Nephron (organoid): Measurements from ENCODE around the gene RHBDF2.
"Not testable (repeated sequence)": the region's sequence is repeated elsewhere in the genome, so short reads cannot be mapped to it uniquely, and the experiment has no call there.

Experiments
- H3K27ac Mint-ChIP-seq, 3 experiments: 2 replicates each; pipeline ENCODE4 v1.8.0; 2020; ENCODE audit warnings: mixed read lengths in 3 of 3, mild to moderate bottlenecking in 2 of 3, moderate library complexity in 1 of 3
- H3K27me3 Mint-ChIP-seq: 2 replicates; pipeline ENCODE4 v1.8.0; 2021; ENCODE audit warnings: low read depth, mild to moderate bottlenecking, moderate library complexity, mixed read lengths
- H3K36me3 Mint-ChIP-seq: 2 replicates; pipeline ENCODE4 v1.8.0; 2020; ENCODE audit warnings: low read depth, mixed read lengths
- H3K4me1 Mint-ChIP-seq: 2 replicates; pipeline ENCODE4 v1.8.0; 2020; ENCODE audit warnings: mixed read lengths
- H3K4me3 Mint-ChIP-seq, 3 experiments: 2 replicates each; pipeline ENCODE4 v1.8.0; 2020; ENCODE audit warnings: mild to moderate bottlenecking in 3 of 3, mixed read lengths in 3 of 3, moderate library complexity in 2 of 3
- H3K9me3 Mint-ChIP-seq: 2 replicates; pipeline ENCODE4 v1.8.0; 2020; ENCODE audit warnings: mixed read lengths
- CTCF ChIP-seq, 3 experiments: fragments of 200-600 bp; sonication (generic); IDR thresholded peaks; one replicate each; pipeline ENCODE4 v1.5.0; 2021; ENCODE audit warnings: antibody characterized with exemption in 3 of 3; ENCODE audit not compliant: unreplicated experiment in 3 of 3

Gene RHBDF2

DNA sequence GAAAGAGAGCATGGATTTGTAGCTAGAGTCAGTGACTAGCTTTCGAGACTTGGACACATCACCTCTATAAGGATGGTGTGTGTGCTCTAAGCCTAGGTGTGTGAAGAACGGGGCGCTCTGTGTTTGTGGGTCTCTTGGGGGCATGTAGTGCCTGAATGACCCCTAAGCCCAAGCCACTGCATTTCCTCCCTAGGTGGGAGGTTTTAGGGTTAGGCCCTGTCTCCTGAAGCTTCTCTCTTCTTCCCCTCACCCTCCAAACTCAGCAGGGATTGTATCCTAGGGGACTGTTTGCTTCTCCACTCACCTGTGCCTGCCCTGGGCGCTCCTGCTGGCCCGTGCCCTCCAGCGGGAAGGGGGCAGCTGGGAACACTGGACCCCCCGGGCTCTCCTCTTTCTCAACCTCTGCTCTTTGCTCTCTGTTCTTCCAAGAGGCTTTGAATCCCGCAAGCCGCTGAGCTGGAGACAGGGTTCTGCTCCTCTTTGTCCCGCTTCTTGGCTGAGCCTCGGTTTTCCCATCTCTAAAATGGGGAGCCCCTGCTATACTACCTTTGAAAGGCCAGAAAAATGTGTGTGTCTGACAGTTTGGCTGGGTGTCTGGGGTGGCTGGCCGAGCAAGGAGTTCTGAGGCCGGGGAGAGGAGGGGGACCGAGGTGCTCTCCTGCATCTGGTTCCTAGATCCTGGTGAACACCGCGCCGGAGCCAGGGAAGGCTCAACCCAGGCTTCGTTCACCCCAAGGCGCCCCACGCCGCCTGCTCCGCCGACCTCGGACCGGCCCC is 35.5 kb upstream of the RHBDF2 start:
- Mint-ChIP-seq H3K27ac (peak overlapping the region in 2 of 3 experiments; percentile 5 to 35), H3K4me3 (peak overlapping the region; percentile 71 to 80 (median 78))

DNA sequence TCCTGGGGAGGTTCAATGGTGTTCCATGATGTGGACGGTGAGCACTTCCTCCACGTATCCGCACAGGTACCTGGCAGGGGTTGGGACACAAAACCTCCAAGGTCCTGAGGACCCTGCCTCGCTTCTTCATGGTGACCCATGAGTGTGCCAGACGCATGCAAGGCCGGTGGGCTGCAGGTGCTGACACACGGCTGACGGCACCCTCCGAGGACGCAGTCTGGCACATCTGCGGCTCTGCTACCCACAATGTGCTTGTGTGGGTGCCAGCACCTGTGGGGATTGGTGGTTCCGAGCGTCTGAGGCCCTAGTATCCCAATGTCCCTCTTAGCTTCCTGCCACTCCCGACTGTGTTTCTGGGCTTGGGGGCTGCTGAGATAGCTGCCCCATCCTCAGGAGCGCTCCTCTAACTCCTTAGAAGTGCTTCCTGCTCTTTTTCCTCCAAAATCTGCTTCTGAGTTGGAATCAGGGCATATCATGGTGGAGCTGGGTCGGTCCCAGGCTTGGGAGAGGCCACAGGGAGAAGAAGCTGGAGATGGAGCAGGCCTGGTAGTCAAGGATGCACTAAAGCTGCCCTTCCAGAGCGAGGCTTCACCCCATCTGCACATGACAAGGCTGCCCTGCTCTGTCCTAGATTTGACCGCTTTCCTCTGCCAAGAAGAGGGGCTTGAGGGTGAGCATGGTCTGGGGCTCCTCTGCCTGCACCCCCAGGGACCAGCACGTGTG is 34.7 kb upstream of the RHBDF2 start:
- Mint-ChIP-seq H3K36me3 (no peaks in the 10 kb centered on the region), H3K4me1 (peaks cover 58% of the 10 kb centered on the region), H3K4me3 (peak overlapping the region; percentile 71 to 78 (median 78)), H3K27me3 (peaks cover 32% of the 10 kb centered on the region), H3K27ac (peak overlapping the region in 2 of 3 experiments; percentile 34 to 35), H3K9me3 (no peaks in the 10 kb centered on the region)
- TF ChIP-seq CTCF (IDR thresholded peaks at IDR 0.05; ENCODE audit: unreplicated experiment in 3 of 3) = no peak

More for the DNA sequence above, 35.5 kb upstream of the RHBDF2 start:
- no peaks in the 10 kb centered on the region for H3K9me3 Mint-ChIP-seq
- H3K27me3 Mint-ChIP-seq = peaks cover 34% of the 10 kb centered on the region
- peaks cover 63% of the 10 kb centered on the region for H3K4me1 Mint-ChIP-seq
- H3K36me3 Mint-ChIP-seq = no peaks in the 10 kb centered on the region
- no peak for TF ChIP-seq CTCF (IDR thresholded peaks at IDR 0.05; ENCODE audit: unreplicated experiment in 3 of 3)

DNA sequence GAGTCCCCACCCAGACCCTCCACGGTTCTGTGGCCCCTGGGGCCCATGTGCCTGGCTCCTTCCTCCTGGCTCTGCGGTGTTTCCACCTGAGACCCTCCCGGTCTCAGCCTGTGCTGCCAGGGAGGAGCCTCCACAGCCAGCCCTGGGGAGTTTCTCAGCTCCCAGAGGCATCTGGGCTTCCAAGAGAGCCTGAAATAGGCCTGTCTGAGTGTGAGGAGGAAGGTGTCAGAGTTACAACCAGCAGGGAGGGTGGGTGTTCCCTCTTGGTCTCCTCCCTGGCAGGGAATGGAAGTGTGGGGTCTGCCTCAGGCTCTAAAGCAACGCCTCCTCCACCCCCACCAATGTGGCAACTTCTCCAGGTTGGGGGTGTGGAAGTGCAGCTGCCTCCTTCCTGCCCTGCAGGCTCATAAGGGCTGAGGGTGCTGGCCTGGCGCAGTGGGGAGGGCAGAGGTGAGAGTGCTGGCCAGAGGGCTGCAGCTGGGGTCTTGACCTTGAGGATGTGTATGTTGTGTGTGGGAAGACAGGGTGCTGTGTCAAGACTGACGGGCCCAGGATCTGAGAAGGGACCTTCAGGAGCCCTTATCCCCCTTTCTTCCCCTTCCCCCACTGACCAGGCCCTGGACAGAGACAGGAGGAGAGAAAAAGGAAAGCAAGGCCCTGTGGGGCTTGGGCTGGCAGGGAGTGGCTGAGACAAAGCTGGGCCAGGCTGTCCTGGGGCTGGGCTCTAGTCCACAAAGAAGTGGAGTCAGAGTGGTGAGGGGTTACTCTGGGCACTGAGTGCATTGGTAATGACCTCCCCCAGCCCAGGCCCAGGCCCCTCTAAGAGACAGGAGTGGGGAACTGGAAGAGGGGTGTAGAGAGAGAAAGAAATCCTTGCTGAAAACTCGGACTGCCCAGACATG is 33.9 kb upstream of the RHBDF2 start:
- H3K27ac Mint-ChIP-seq = peak overlapping the region in 2 of 3 experiments; percentile 32 to 34
- peaks cover 28% of the 10 kb centered on the region for H3K27me3 Mint-ChIP-seq
- H3K4me3 Mint-ChIP-seq = peak overlapping the region; percentile 60 to 78 (median 65)
- H3K4me1 Mint-ChIP-seq = peaks cover 56% of the 10 kb centered on the region
- H3K9me3 Mint-ChIP-seq = no peaks in the 10 kb centered on the region
- TF ChIP-seq CTCF (IDR thresholded peaks at IDR 0.05; ENCODE audit: unreplicated experiment in 3 of 3) = no peak
- no peaks in the 10 kb centered on the region for H3K36me3 Mint-ChIP-seq

DNA sequence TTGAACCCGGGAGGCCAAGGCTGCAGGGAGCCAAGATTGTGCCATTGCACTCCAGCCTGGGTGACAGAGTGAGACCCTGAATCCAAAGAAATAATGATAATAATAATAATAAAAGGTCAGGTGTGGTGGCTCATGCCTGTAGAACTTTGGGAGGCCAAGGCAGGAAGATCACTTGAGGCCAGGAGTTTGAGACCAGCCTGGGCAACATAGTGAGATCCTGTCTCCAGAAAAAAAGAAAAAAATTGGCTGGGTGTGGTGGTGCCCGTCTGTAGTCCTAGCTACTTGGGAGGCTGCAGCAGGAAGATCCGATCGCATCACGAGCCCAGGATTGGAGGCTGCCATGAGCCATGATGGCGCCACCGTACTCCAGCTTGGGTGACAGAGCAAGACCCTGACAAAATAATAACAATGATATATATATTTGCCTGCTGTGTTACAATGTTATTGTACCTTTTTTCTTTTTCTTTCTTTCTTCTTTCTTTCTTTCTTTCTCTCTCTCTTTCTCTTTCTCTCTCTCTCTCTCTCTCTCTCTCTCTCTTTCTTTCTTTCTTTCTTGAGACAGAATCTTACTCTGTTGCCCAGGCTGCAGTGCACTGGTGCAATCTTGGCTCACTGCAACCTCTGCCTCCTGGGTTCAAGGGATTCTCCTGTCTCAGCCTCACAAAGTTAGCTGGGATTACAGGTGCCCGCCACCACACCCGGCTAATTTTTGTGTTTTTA is 32.6 kb upstream of the RHBDF2 start:
- H3K9me3 Mint-ChIP-seq, H3K4me3 Mint-ChIP-seq, H3K36me3 Mint-ChIP-seq: not testable (repeated sequence)
- peak overlapping the region in 2 of 3 experiments; percentile 33 to 60 for H3K27ac Mint-ChIP-seq
- H3K4me1 Mint-ChIP-seq = peaks cover 59% of the 10 kb centered on the region
- H3K27me3 Mint-ChIP-seq = peaks cover 18% of the 10 kb centered on the region

GRCh38 chr17:76532072-76532651 is 30.9 kb upstream of the RHBDF2 start:
- peaks cover 70% of the 10 kb centered on the region for H3K4me1 Mint-ChIP-seq
- no peaks in the 10 kb centered on the region for H3K36me3 Mint-ChIP-seq
- no peak for TF ChIP-seq CTCF (IDR thresholded peaks at IDR 0.05; ENCODE audit: unreplicated experiment in 3 of 3)
- no peaks in the 10 kb centered on the region for H3K9me3 Mint-ChIP-seq
- H3K4me3 Mint-ChIP-seq = peak overlapping the region; percentile 0 to 63 (median 21)
- peak overlapping the region; percentile 88 to 97 (median 90) for H3K27ac Mint-ChIP-seq
- H3K27me3 Mint-ChIP-seq = peaks cover 18% of the 10 kb centered on the region
